GM18505 (cell line): ENCODE data around the gene PYGO2.
"Not testable (repeated sequence)": the region's sequence is repeated elsewhere in the genome, so short reads cannot be mapped to it uniquely, and the experiment has no call there.

Experiments
- ATAC-seq: cut with Tn5 transposase; IDR thresholded peaks from one replicate; pipeline ENCODE4 v1.9.1; 2021; ENCODE audit not compliant: unreplicated experiment
- POLR2A ChIP-seq: IDR thresholded peaks from 4 replicates; pipeline ENCODE4 v1.6.1; 2011; ENCODE audit warnings: borderline replicate concordance; ENCODE audit not compliant: insufficient read depth, insufficient read length; ENCODE audit errors: extremely low read depth

The PYGO2 gene

GRCh38 chr1:154926201-154926600 is 35.4 kb downstream of the PYGO2 start:
- no peak for TF ChIP-seq POLR2A
- ATAC-seq: no peak

DNA sequence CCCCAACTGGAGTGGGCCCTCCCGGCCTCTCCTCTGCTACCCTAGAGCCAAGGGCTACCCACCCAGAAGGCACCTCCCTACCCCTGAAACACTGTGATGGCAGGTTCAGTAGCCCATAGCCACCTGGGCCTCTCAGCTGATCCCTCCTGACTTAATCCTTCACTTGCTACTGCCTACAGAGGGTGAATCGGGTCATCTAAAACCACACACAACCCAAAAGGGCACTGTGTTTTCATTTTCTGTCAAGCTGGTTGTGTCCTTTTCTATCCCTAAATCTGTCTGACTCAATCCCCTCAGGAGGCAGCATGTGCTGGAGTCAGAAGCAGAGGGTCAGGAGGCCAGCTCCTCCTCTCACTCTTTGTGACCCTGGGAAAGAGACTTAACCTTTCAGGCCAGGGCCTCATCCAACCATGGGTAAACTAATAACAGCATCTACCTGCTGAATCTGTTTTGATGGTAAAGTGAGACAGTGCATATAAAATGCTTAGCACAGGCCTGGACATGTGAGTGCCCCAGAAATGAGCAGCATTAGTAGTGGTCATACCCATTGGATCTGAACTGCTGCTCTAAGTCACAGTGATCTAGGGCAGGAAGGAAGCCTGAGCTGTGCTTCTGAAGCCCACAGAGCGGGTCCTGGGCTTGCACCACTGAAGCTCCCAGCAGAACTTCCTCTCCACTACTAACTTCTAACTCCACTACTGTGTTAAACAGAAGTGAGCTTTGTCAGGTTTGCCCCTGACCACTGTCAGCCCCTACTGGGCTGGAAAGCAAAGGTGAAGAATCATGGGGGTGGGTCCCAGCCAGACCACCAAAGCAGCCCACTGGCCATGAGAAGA is 36.0 kb downstream of the PYGO2 start:
- no peak for ATAC-seq
- no peak for TF ChIP-seq POLR2A

DNA sequence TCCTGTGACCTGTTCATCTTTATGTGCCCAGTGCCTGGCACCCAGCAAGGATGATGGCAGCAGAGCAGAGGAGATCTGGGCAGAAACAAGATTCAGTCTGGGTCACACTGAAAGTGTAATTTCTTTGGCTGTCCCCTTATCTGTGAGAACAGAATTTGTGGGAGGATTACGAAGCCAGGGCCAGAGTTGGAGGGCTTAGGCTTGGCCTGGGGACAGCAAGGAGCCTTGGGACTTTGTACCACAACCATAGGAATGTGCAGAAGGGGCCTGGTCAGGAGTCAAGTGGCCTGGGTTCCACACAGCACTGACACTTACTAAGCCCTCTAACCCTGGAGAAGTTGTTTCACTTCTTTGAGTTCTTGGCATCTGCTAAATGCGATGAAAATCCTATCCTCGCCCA is 37.9 kb downstream of the PYGO2 start:
- no peak for ATAC-seq
- TF ChIP-seq POLR2A: no peak

DNA sequence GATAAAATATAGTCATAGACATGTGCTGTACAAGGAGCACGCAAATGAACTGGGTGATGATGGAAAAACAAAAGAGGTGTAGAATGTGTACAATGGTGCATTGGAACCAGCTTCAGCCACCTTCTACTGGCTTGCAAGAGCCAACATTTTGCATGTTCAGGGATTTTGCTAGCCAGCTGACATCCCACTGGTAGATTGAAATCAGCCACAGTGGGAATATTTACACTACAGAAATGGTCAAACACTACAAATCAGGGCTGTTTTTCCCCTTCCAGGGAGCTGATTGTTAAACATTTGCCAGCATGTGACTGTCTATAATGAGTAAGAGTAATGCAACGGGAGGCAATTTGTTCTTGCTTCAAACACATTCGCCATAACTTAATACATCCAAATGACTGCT is 48.3 kb downstream of the PYGO2 start:
- ATAC-seq: no peak
- TF ChIP-seq POLR2A: no peak

DNA sequence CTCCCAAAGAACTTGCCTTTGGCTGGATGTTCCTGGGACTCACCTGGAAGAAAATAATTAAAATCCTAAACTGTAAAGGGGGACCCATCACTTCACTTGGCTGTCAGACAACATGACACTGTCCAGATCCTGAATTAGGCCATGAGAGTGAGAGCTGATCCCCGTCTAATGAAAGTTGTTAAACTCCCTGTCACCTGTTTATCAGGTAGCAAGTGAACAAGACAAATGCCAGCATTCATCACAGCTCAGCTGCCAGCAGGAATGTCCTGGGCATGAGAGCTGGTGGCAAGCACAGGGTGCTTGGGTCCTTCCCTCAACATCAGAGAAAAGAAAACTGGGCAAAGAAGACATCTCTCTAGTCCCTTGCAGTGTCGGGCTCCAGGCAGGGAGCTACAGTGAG is 48.8 kb downstream of the PYGO2 start:
- ATAC-seq: no peak
- TF ChIP-seq POLR2A: no peak

DNA sequence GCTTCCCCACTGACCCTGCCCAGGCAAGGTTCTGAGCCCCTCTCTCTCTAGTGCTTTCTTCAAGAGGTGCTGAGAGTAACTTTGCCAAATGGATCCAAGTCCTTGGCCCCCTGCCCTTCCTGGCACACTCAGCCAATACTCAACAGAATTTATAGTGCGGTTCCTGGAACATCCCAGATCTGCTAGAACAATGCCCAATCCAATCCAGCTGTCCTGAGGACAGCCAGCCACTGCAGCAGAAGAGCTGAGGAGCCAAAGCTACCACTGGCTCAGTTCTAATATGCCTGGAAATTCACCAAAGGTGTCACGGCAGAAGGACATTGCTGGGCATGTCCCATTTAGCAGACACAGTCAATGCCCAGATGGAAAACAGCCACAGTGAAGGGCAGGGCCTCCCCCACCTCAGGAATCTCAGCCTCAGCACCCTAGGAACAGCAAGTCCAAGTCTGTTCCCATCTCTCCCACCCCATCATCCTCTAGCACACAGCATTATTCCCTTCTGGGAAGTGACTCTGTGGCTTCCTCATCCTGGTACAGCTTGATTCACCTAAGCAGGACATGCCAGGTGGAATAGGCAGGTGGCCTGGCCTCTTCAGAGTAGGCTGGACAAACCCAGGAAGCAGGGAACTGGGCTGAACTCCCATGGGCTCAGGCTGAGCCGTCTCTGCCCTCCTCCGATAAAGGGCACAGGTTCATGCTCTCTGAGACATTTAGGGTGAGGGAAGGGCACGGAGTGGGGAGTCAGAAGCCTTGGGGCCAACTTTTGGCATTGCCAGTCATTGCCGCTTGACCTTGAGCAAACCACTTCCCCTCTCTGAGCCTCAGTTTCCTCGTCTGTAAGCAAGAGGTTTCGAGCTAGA is 49.7 kb downstream of the PYGO2 start:
- no peak for ATAC-seq
- TF ChIP-seq POLR2A: no peak

GRCh38 chr1:154910851-154911250 is 50.7 kb downstream of the PYGO2 start:
- TF ChIP-seq POLR2A: no peak
- no peak for ATAC-seq

DNA sequence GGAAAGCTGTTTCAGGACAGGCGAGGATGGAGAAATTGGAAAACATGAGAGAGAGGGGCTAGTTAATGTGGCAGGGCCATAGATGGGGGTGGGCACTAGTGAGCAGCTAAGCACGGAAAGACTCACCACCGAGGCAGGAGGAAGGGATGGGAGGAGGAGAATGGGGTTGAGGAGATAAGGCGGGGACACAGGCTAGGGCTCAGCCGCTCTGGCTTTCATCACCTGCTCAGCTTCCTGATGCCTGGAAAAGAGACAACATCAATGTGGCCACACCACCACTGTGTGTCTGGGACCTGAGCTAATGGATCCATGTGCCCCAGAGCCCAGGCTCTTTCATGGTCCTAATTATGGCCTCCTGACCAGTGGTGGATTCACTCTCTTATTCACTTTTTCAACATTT is 52.6 kb downstream of the PYGO2 start:
- TF ChIP-seq POLR2A: no peak
- ATAC-seq: no peak

- not testable (repeated sequence) for ATAC-seq
Measured at GRCh38 chr1:154908129-154908528, 53.5 kb downstream of the PYGO2 start.
